Ovary (tissue), 3 donors: ENCODE results near the gene ADAMTS2.

Source experiments
- EP300 ChIP-seq: sonication (generic); formaldehyde crosslinking; IDR thresholded peaks from one replicate; pipeline ENCODE4 v1.6.1; 2017; ENCODE audit warnings: antibody characterized with exemption
- POLR2A ChIP-seq: fragments of 450-650 bp; IDR thresholded peaks from one replicate; pipeline ENCODE4 v1.6.1; 2017; ENCODE audit warnings: antibody characterized with exemption, mild to moderate bottlenecking, moderate library complexity
- TF ChIP-seq, protein P1 (sequence below), 3 donors: fragments of 450-650 bp in 2 of 3; fragments of 200-600 bp in 1 of 3; IDR thresholded peaks; one replicate each; pipeline versions ENCODE4 v1.5.1 to v1.8.0; 2016 to 2022; ENCODE audit warnings: antibody characterized with exemption in 3 of 3, mild to moderate bottlenecking in 1 of 3
- donor health status: DM: no; HTN: no; CAD: no.

GRCh38 chr5:179114756-179115155 is 230.5 kb downstream of the ADAMTS2 start:
- TF ChIP-seq, protein P1, sequence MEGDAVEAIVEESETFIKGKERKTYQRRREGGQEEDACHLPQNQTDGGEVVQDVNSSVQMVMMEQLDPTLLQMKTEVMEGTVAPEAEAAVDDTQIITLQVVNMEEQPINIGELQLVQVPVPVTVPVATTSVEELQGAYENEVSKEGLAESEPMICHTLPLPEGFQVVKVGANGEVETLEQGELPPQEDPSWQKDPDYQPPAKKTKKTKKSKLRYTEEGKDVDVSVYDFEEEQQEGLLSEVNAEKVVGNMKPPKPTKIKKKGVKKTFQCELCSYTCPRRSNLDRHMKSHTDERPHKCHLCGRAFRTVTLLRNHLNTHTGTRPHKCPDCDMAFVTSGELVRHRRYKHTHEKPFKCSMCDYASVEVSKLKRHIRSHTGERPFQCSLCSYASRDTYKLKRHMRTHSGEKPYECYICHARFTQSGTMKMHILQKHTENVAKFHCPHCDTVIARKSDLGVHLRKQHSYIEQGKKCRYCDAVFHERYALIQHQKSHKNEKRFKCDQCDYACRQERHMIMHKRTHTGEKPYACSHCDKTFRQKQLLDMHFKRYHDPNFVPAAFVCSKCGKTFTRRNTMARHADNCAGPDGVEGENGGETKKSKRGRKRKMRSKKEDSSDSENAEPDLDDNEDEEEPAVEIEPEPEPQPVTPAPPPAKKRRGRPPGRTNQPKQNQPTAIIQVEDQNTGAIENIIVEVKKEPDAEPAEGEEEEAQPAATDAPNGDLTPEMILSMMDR (IDR thresholded peaks at IDR 0.05): no peak
- TF ChIP-seq EP300 (no peak), POLR2A (no peak)
